Psoas muscle (tissue), 8 donors: ENCODE measurements around the gene CACNB2. TPM values are rescaled to one million over a fixed set of nuclear protein-coding genes. Genes with fewer than 3 reads are reported as not detected.
"Not testable (repeated sequence)": the region's sequence is repeated elsewhere in the genome, so short reads cannot be mapped to it uniquely, and the experiment has no call there.

Experiments
- ATAC-seq, 4 donors: fragments of 200-7000 bp; cut with Tn5 transposase; one replicate each; pipeline ENCODE4 v1.9.1; 2020; ENCODE audit warnings: moderate library complexity in 3 of 4, mild to moderate bottlenecking in 2 of 4
- DNase-seq, 2 donors: peaks; one replicate each; pipeline ENCODE4 v3.0.0-alpha.2; 2020
- H3K27ac ChIP-seq: fragments of 200-600 bp; one replicate; pipeline ENCODE4 v1.8.0; 2022
- H3K27me3 ChIP-seq, 3 donors: fragments of 200-600 bp in 1 of 3; one replicate each; pipeline versions ENCODE4 v1.6.1 to v1.8.0; 2013 to 2022; ENCODE audit warnings: low read length in 2 of 3, mild to moderate bottlenecking in 2 of 3, moderate library complexity in 1 of 3; ENCODE audit not compliant: insufficient read depth in 3 of 3
- H3K36me3 ChIP-seq, 2 donors: fragments of 200-600 bp in 1 of 2; one replicate each; pipeline versions ENCODE4 v1.6.1 to v1.8.0; 2013 to 2022; ENCODE audit warnings: low read depth in 1 of 2, mild to moderate bottlenecking in 1 of 2, moderate library complexity in 1 of 2; ENCODE audit not compliant: insufficient read depth in 1 of 2
- H3K4me1 ChIP-seq: fragments of 200-600 bp; one replicate; pipeline ENCODE4 v1.8.0; 2022
- H3K4me3 ChIP-seq: fragments of 200-600 bp; one replicate; pipeline ENCODE4 v1.8.0; 2022; ENCODE audit warnings: mild to moderate bottlenecking
- H3K9me3 ChIP-seq: fragments of 200-600 bp; one replicate; pipeline ENCODE4 v1.8.0; 2022
- whole genome bisulfite sequencing, 3 donors: extraction: QIAGEN DNeasy Blood & Tissue Kit; methylation state at CpG; one replicate each; pipeline versions ENCODE4 v1.1.6 to v1.1.7; 2013; 5-methylcytosine and 5-hydroxymethylcytosine counted together
- intact Hi-C, 2 donors: fragments of 100-400 bp; cut with DNase I; formaldehyde crosslinking; loops; one replicate each; pipeline versions ENCODE4 v1.11.0 to v1.14.2; 2022
- polyA plus RNA-seq, 3 donors: library from polyadenylated mRNA; stranded (reverse); fragments of 200-250 nt; gene quantifications; one replicate each; pipeline ENCODE4 v1.2.3, GENCODE V29; 2013
- total RNA-seq, 4 donors: library from RNA; stranded (reverse); fragmentation: NEBNext Ultra II Directional in 2 of 4; extraction: Animal tissue kit (Norgen Biotek cat#: 25700) in 2 of 4; gene quantifications; one replicate each; pipeline versions ENCODE4 v1.2.1 to v1.2.4, GENCODE V29; 2021 to 2023
- TF ChIP-seq, protein P1 (sequence below): fragments of 200-600 bp; IDR thresholded peaks from one replicate; pipeline ENCODE4 v1.8.0; 2022; ENCODE audit warnings: antibody characterized with exemption
- donor health status: healthy with polysubstance abuse.
- donor health status: DM: no; HTN: no; CAD: no; lungs with moderate emphysema.
- donor health status: Bipolar disorder and iron deficiency.
- donor health status: healthy.
- donor health status: DM: yes; HTN: yes; CAD: no.
- donor health status: DM: no; HTN: no; CAD: no.
- donor health status: DM: no; HTN: no; CAD: no.
- donor health status: DM: yes; HTN: yes; CAD: no.

CACNB2 gene
- total and polyA plus RNA-seq, 7 donors = 0.20 to 0.71 (median 0.43) TPM

DNA sequence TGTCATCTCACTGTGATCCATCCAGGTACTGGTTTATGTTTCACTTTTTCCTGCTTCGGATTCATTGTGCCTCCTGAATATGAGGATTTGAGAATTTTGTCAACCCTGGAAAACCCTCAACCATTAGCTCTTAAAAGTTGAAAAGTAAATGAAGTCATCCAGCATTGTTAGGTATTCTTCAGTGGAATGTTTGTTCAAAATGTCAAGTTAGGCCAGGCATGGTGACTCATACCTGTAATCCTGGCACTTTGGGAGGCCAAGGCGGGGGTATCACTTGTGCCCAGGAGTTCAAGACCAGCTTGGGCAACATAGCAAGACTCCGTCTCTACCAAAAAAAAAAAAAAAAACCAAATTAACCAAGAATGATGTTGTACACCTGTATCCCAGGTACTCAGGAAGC lies 289.1 kb downstream of the CACNB2 start:
- DNase-seq (no peak), ATAC-seq (no peak)
- Histone ChIP-seq H3K36me3 (no peaks in the 10 kb centered on the region), H3K27me3 (no peaks in the 10 kb centered on the region), H3K27ac (no peak overlapping the region), H3K9me3 (no peaks in the 10 kb centered on the region), H3K4me3 (no peak overlapping the region), H3K4me1 (no peaks in the 10 kb centered on the region)
- TF ChIP-seq, protein P1, sequence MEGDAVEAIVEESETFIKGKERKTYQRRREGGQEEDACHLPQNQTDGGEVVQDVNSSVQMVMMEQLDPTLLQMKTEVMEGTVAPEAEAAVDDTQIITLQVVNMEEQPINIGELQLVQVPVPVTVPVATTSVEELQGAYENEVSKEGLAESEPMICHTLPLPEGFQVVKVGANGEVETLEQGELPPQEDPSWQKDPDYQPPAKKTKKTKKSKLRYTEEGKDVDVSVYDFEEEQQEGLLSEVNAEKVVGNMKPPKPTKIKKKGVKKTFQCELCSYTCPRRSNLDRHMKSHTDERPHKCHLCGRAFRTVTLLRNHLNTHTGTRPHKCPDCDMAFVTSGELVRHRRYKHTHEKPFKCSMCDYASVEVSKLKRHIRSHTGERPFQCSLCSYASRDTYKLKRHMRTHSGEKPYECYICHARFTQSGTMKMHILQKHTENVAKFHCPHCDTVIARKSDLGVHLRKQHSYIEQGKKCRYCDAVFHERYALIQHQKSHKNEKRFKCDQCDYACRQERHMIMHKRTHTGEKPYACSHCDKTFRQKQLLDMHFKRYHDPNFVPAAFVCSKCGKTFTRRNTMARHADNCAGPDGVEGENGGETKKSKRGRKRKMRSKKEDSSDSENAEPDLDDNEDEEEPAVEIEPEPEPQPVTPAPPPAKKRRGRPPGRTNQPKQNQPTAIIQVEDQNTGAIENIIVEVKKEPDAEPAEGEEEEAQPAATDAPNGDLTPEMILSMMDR = no peak
- intact Hi-C loops = loop anchor here in 1 of 2 donors (10.0 kb wide), 1 partner anchor 1795 kb away; no protein-coding TSS in a partner anchor
- 71 to 80% (median 79%) methylated on average over 3 of the region's 3 CpGs for WGBS, 3 donors

DNA sequence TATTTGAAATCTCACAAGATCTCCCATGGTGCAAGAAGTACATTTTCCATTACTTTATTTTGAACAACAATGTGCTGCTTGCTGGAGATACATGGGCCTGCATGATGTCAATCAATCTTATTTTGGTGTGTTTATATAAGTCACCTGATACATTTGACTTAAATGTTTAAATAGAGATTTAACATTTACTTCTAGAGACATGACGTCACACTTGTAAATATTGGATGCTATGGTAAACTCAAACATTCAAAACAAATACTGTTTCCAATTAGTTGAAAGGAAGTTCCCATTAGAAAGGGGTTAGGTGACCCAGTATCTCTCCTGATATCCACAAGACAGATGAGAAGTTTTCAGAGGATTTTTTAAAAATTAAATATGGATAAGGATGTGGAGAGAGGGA lies 296.7 kb downstream of the CACNB2 start:
- Histone ChIP-seq H3K27me3 (no peaks in the 10 kb centered on the region), H3K4me3 (no peak overlapping the region), H3K27ac (no peak overlapping the region), H3K9me3 (no peaks in the 10 kb centered on the region), H3K36me3 (no peaks in the 10 kb centered on the region), H3K4me1 (no peaks in the 10 kb centered on the region)
- no peak for DNase-seq
- intact Hi-C loops = no loop called here
- ATAC-seq = no peak
- TF ChIP-seq, protein P1 = no peak
- WGBS, 3 donors = 83 to 94% (median 87%) methylated on average over 1 of the region's 1 CpG

DNA sequence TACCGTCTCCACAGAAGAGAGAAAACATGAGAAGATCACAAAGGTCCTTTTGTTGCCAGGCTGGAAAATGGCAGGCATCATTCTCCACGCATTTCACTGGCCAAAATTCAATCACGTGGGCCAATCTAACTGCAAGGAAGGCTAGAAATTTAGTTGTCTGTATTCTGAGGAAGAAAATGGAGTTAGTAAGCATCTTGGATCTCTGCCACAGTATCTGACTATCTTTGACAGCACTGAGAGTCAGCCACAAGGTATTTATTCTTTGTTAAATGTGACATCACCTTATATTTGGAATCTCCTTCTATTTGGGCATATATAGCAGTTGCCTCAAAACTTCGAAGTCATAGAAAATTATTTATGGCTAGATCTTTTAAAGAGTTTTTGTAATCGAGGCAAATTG lies 297.3 kb downstream of the CACNB2 start:
- H3K27ac ChIP-seq = no peak overlapping the region
- WGBS, 3 donors = 59 to 62% (median 62%) methylated on average over 5 of the region's 5 CpGs
- ATAC-seq = no peak
- no peak overlapping the region for H3K4me3 ChIP-seq
- no peaks in the 10 kb centered on the region for H3K9me3 ChIP-seq
- TF ChIP-seq, protein P1 = no peak
- H3K36me3 ChIP-seq = no peaks in the 10 kb centered on the region
- H3K4me1 ChIP-seq = no peaks in the 10 kb centered on the region
- intact Hi-C loops = no loop called here
- no peak for DNase-seq
- no peaks in the 10 kb centered on the region for H3K27me3 ChIP-seq

DNA sequence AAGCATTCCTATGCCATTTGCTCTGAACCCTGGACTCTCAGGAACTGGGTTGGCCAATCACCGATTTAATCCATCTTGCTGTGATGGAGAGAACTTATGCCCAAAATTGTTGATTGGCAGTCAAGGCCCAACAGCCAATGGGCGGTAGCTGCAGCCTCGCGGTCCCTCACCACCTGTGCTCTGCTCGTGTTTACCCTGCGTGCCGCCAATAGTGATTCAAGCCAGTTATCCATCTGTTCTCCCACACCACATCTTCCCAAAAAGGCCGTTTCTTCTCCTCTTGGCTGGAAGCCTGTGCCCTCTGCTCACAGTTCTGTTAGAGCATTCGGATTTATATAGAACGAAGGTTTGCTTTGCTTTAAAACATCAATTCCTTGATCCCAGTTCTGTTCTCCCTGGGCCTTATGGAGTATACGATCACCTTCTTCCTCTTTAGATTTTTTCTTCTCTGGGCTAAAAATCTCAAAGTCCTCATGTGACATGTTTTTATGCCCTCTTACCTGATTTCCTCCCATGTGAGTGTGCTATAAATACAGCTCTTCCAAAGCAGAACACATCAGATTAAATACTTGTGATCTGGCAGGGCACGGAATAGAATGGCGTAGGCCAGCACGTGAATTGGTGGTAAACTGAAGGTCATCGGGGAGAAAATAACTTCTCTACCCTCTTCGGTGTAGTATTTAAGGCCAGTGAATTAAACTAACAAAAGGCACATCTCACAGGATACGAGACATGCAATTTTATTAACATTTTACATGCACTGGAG lies 298.3 kb downstream of the CACNB2 start:
- DNase-seq (no peak), ATAC-seq (no peak)
- intact Hi-C loops = no loop called here
- WGBS, 3 donors = 78 to 88% (median 83%) methylated on average over 17 of the region's 17 CpGs
- no peaks in the 10 kb centered on the region for H3K4me1 ChIP-seq
- H3K4me3 ChIP-seq = no peak overlapping the region
- H3K27me3 ChIP-seq = no peaks in the 10 kb centered on the region
- no peaks in the 10 kb centered on the region for H3K9me3 ChIP-seq
- no peak overlapping the region for H3K27ac ChIP-seq
- no peaks in the 10 kb centered on the region for H3K36me3 ChIP-seq
- TF ChIP-seq, protein P1 = no peak

DNA sequence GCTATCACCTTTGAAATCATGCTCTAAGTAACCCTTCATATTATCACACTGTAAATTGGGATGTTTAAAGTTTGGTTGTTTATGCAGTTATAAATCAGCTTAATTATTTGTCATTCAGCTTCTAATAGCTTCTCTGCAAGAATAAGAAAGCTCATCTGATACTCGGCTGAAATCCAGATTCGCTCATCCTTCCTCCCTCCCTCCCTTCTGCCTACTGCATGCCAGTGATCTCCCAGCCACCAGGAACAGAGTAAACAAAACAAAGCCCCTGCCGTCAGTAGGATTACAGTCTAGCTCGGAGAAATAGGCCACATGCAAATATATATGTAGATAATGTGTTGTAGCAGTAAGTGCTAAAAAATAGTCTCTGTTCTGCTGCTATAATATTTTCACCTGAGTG lies 299.4 kb downstream of the CACNB2 start:
- intact Hi-C loops = no loop called here
- DNase-seq (no peak), ATAC-seq (no peak)
- WGBS, 3 donors = 75 to 80% (median 78%) methylated on average over 4 of the region's 4 CpGs
- Histone ChIP-seq H3K9me3 (no peaks in the 10 kb centered on the region), H3K27me3 (peaks cover 0 to 1% (median 0%) of the 10 kb centered on the region in 3 donors), H3K36me3 (no peaks in the 10 kb centered on the region), H3K4me3 (no peak overlapping the region), H3K27ac (no peak overlapping the region), H3K4me1 (no peaks in the 10 kb centered on the region)
- TF ChIP-seq, protein P1 = no peak

DNA sequence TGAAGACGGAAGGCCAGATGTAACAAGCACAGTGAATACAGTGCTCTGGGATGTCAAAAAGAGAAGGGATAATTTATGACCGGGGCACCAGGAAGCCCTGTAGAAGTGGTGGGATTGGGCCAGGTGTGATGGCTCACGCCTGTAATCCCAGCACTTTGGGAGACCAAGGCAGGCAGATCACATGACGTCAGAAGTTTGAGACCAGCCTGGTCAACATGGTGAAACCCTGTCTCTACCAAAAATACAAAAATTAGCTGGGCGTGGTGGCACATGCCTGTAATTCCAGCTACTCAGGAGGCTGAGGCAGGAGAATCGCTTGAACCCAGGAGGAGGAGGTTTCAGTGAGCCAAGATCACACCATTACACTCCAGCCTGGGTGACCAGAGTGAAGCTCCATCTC lies 305.4 kb downstream of the CACNB2 start:
- DNase-seq, H3K27me3 ChIP-seq, H3K27ac ChIP-seq, H3K36me3 ChIP-seq, intact Hi-C loops, H3K9me3 ChIP-seq, H3K4me1 ChIP-seq, H3K4me3 ChIP-seq, ATAC-seq: not testable (repeated sequence)
- WGBS, 3 donors = 70 to 74% (median 74%) methylated on average over 6 of the region's 6 CpGs
